ENCODE results near the gene MAX. TPM values are rescaled to one million over a fixed set of nuclear protein-coding genes. Genes with fewer than 3 reads are reported as not detected.

Gene MAX
- total and polyA plus RNA-seq, 2 of the 13 experiments (the other 11 are each of a cell fraction or from before 2014, with no cell fraction given), result 28.5 to 29.3 TPM

GRCh38 chr14:65104791-65105190 is 2.5 kb upstream of the MAX start:
- Histone ChIP-seq H3K27me3 (ENCODE audit: control insufficient read depth in 1 of 2, insufficient read depth in 2 of 2, low read length in 2 of 2) (no peaks in the 10 kb centered on the region; a peak in 1 of 5 replicates), H2AFZ (ENCODE audit: low read length) (no peak overlapping the region), H3K36me3 (replicated peaks in 1 of 2; ENCODE audit: control insufficient read depth in 1 of 2, insufficient read depth in 2 of 2, low read length in 2 of 2) (no peaks in the 10 kb centered on the region; a peak in 1 of 5 replicates), H3K9me3 (ENCODE audit: low read length) (no peaks in the 10 kb centered on the region), H3K4me1 (ENCODE audit: insufficient read depth, low read length) (peaks cover 19% of the 10 kb centered on the region), H3K4me2 (ENCODE audit: low read depth, low read length) (no peak overlapping the region), H3K9ac (ENCODE audit: insufficient read depth, low read depth, low read length) (no peak overlapping the region), H3K79me2 (ENCODE audit: insufficient read depth, low read length) (peaks cover 14% of the 10 kb centered on the region), H3K4me3 (replicated peaks in 1 of 3; ENCODE audit: insufficient read depth in 1 of 3, low read depth in 2 of 3, low read length in 3 of 3) (no peak overlapping the region), H3K27ac (ENCODE audit: extremely low read length, insufficient read depth, low read length) (no peak overlapping the region), H4K20me1 (ENCODE audit: insufficient read depth, low read length) (no peaks in the 10 kb centered on the region)
- WGBS (ENCODE audit: low lambda C conversion rate), result 96% methylated on average over 3 of the region's 3 CpGs
- TF ChIP-seq SNRNP70 (IDR thresholded peaks at IDR 0.05; ENCODE audit: low read depth, low read length) (no peak), ATF2 (CRISPR knock-in tag; IDR thresholded peaks at IDR 0.05) (no peak), ZNF646 (CRISPR knock-in tag; IDR thresholded peaks at IDR 0.05) (no peak), ATF4 (CRISPR knock-in tag; IDR thresholded peaks at IDR 0.05) (no peak), GZF1 (CRISPR knock-in tag; IDR thresholded peaks at IDR 0.05) (no peak), MAFF (IDR thresholded peaks at IDR 0.05; ENCODE audit: low read depth, low read length) (no peak), ZC3H13 (CRISPR knock-in tag; IDR thresholded peaks at IDR 0.05) (no peak), EZH2 (conservative IDR thresholded peaks at IDR 0.05; ENCODE audit: low read depth, low read length) (no peak), ZMYM4 (CRISPR knock-in tag; IDR thresholded peaks at IDR 0.05) (no peak), ZNF446 (CRISPR knock-in tag; IDR thresholded peaks at IDR 0.05) (no peak)
- ChIA-PET CTCF (ENCODE audit: low intra/inter-chr PET ratio, low total read pairs) (no interaction called here), POLR2A (no interaction called here)
- DNase-seq (ENCODE audit: low spot score) (no peak), ATAC-seq (no peak), FAIRE-seq (no peak)
- in situ Hi-C loops (cut with HindIII; ENCODE audit: extremely low pct_ligation_motif_present, low pct_unique_long_range_greater_than_20kb) (no loop called here), intact Hi-C loops (cut with micrococcal nuclease; ENCODE audit: unreplicated experiment) (loop anchor here (5.0 kb wide), 1 partner anchor 117 kb away; the partner anchor contains the start of gene FNTB)
- no TSS peak for BruUV-seq (replicated peaks)

Data from HepG2 (cell line).